HL-60 (cell line): ENCODE data around the gene CFAP221.

Experiments used
- CTCF ChIP-seq: IDR thresholded peaks from one replicate; pipeline ENCODE4 v1.5.1; 2011; ENCODE audit warnings: low read length, control low read depth, inconsistent platforms; ENCODE audit not compliant: insufficient read depth
- GABPA ChIP-seq: IDR thresholded peaks from 2 replicates; pipeline ENCODE4 v1.6.1; 2012; ENCODE audit warnings: low read depth
- POLR2AphosphoS5 ChIP-seq: IDR thresholded peaks from 2 replicates; pipeline ENCODE4 v1.6.1; 2012; ENCODE audit warnings: low read depth
- REST ChIP-seq: IDR thresholded peaks from 2 replicates; pipeline ENCODE4 v1.6.1; 2012; ENCODE audit warnings: low read depth; ENCODE audit not compliant: insufficient replicate concordance

GRCh38 chr2:119518401-119519056, 25.7 kb upstream of the CFAP221 start:
- no peak for TF ChIP-seq CTCF
- TF ChIP-seq POLR2AphosphoS5, result no peak
- TF ChIP-seq GABPA, result no peak
- TF ChIP-seq REST, result no peak
